Breast epithelium (tissue), 4 donors: ENCODE data around the gene CTNND2. TPM values are rescaled to one million over a fixed set of nuclear protein-coding genes. Genes with fewer than 3 reads are reported as not detected.

ENCODE experiments used
- DNase-seq, 2 donors: peaks; one replicate each; pipeline ENCODE4 v3.0.0-alpha.2; 2019; ENCODE audit warnings: low spot score in 2 of 2
- H3K27ac ChIP-seq, 2 donors: fragments of 200-600 bp; sonication (generic) in 1 of 2; one replicate each; pipeline ENCODE4 v1.5.1; 2016 to 2019; ENCODE audit warnings: mild to moderate bottlenecking in 1 of 2
- H3K27me3 ChIP-seq, 2 donors: fragments of 200-600 bp; sonication (generic) in 1 of 2; one replicate each; pipeline versions ENCODE4 v1.5.1 to v1.6.0; 2017 to 2019; ENCODE audit warnings: control low read depth in 1 of 2, mild to moderate bottlenecking in 1 of 2
- H3K36me3 ChIP-seq: fragments of 200-600 bp; one replicate; pipeline ENCODE4 v1.5.1; 2019
- H3K4me1 ChIP-seq, 2 donors: fragments of 200-600 bp; sonication (generic); one replicate each; pipeline ENCODE4 v1.5.1; 2016 to 2019; ENCODE audit warnings: control low read depth in 1 of 2
- H3K4me3 ChIP-seq, 3 donors: fragments of 200-600 bp; sonication (generic); 1 replicate in 2 of 3; 2 replicates in 1 of 3; pipeline ENCODE4 v1.5.1; 2016 to 2019; ENCODE audit warnings: mild to moderate bottlenecking in 3 of 3, moderate library complexity in 2 of 3
- H3K9me3 ChIP-seq, 2 donors: fragments of 200-600 bp; sonication (generic) in 1 of 2; one replicate each; pipeline ENCODE4 v1.5.1; 2016 to 2019; ENCODE audit warnings: control low read depth in 1 of 2
- CTCF ChIP-seq, 3 donors: fragments of 450-650 bp; IDR thresholded peaks; one replicate each; pipeline ENCODE4 v1.5.1; 2016 to 2017; ENCODE audit warnings: antibody characterized with exemption in 3 of 3, mild to moderate bottlenecking in 3 of 3, moderate library complexity in 3 of 3
- POLR2A ChIP-seq: fragments of 450-650 bp; IDR thresholded peaks from one replicate; pipeline ENCODE4 v1.6.1; 2016; ENCODE audit warnings: antibody characterized with exemption, mild to moderate bottlenecking, moderate library complexity
- POLR2AphosphoS5 ChIP-seq, 3 donors: sonication (generic); formaldehyde crosslinking; IDR thresholded peaks; one replicate each; pipeline ENCODE4 v1.6.1; 2017; ENCODE audit warnings: antibody characterized with exemption in 3 of 3
- intact Hi-C: fragments of 100-400 bp; cut with DNase I; formaldehyde crosslinking; loops from one replicate; pipeline ENCODE4 v1.15.1; 2023; ENCODE audit warnings: low total_unique reads
- total RNA-seq, 3 donors: library from RNA; depleted of rRNA; stranded (reverse); fragments of >200 nt; gene quantifications; one replicate each; pipeline ENCODE4 v1.1.0, GENCODE V29; 2016

Gene CTNND2
- total RNA-seq, 3 donors from 2014 or later = 3.3 to 6.0 TPM; not detected in 1

GRCh38 chr5:11692636-11693035, 211.6 kb downstream of the CTNND2 start:
- Histone ChIP-seq H3K36me3 (no peaks in the 10 kb centered on the region), H3K4me1 (no peaks in the 10 kb centered on the region), H3K9me3 (no peaks in the 10 kb centered on the region), H3K27me3 (no peaks in the 10 kb centered on the region), H3K4me3 (no peak overlapping the region), H3K27ac (no peak overlapping the region)
- no peak for DNase-seq
- no peak for TF ChIP-seq POLR2AphosphoS5 (IDR thresholded peaks at IDR 0.05)
- TF ChIP-seq CTCF (IDR thresholded peaks at IDR 0.05) = no peak
- no peak for TF ChIP-seq POLR2A
- intact Hi-C loops = no loop called here

DNA sequence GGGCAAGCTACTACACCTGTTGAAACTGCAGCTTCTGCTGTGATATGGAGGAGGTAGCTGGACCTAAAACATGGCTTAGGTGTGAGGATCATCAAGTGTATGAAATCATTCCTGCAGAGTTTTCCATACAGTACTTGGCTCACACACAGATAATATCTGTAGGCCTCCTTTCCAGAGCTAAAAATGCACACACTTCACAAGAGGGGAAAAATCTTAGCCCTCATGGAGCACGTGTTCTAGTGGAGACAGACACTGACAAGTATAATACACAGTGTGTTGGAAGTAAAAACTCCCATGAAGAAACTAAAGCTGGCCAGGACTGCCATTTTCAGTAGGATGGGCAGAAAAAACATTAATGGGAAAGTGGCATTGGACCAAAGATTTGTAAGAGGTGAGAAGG, 216.7 kb downstream of the CTNND2 start:
- DNase-seq = no peak
- H3K27me3 ChIP-seq = no peaks in the 10 kb centered on the region
- H3K9me3 ChIP-seq = no peaks in the 10 kb centered on the region
- H3K4me1 ChIP-seq = no peaks in the 10 kb centered on the region
- intact Hi-C loops = no loop called here
- no peak overlapping the region for H3K4me3 ChIP-seq
- TF ChIP-seq POLR2A (no peak), CTCF (IDR thresholded peaks at IDR 0.05) (no peak), POLR2AphosphoS5 (IDR thresholded peaks at IDR 0.05) (no peak)
- no peaks in the 10 kb centered on the region for H3K36me3 ChIP-seq
- H3K27ac ChIP-seq = no peak overlapping the region

- H3K9me3 ChIP-seq = no peaks in the 10 kb centered on the region
- H3K4me1 ChIP-seq = no peaks in the 10 kb centered on the region
- no peaks in the 10 kb centered on the region for H3K36me3 ChIP-seq
- H3K4me3 ChIP-seq = no peak overlapping the region
- H3K27me3 ChIP-seq = no peaks in the 10 kb centered on the region
- TF ChIP-seq POLR2A = no peak
- TF ChIP-seq POLR2AphosphoS5 (IDR thresholded peaks at IDR 0.05) = no peak
- TF ChIP-seq CTCF (IDR thresholded peaks at IDR 0.05) = no peak
- H3K27ac ChIP-seq = no peak overlapping the region
- intact Hi-C loops = no loop called here
- DNase-seq = no peak
These were observed 219.6 kb downstream of the CTNND2 start for GRCh38 chr5:11684607-11685006.

- intact Hi-C loops = no loop called here
- Histone ChIP-seq H3K4me1 (no peaks in the 10 kb centered on the region), H3K9me3 (no peaks in the 10 kb centered on the region), H3K4me3 (no peak overlapping the region), H3K27me3 (no peaks in the 10 kb centered on the region), H3K27ac (no peak overlapping the region), H3K36me3 (no peaks in the 10 kb centered on the region)
- no peak for TF ChIP-seq POLR2A
- TF ChIP-seq CTCF (IDR thresholded peaks at IDR 0.05) = no peak
- no peak for DNase-seq
These were observed 220.6 kb downstream of the CTNND2 start for GRCh38 chr5:11683666-11684065.

GRCh38 chr5:11681796-11682195, 222.4 kb downstream of the CTNND2 start:
- no peak for DNase-seq
- H3K27ac ChIP-seq = no peak overlapping the region
- no peaks in the 10 kb centered on the region for H3K27me3 ChIP-seq
- H3K4me1 ChIP-seq = no peaks in the 10 kb centered on the region
- intact Hi-C loops = no loop called here
- no peaks in the 10 kb centered on the region for H3K36me3 ChIP-seq
- H3K9me3 ChIP-seq = no peaks in the 10 kb centered on the region
- TF ChIP-seq CTCF (IDR thresholded peaks at IDR 0.05) (no peak), POLR2A (no peak), POLR2AphosphoS5 (IDR thresholded peaks at IDR 0.05) (no peak)
- no peak overlapping the region for H3K4me3 ChIP-seq
